Thoracic aorta (tissue), 2 donors: ENCODE measurements around the gene CHST8. TPM values are rescaled to one million over a fixed set of nuclear protein-coding genes. Genes with fewer than 3 reads are reported as not detected.

Source experiments
- ATAC-seq: fragments of 150-250 bp; one replicate; pipeline ENCODE4 v1.8.0; 2017; ENCODE audit warnings: low read depth; ENCODE audit not compliant: insufficient number of reproducible peaks, low FRiP score
- DNase-seq: peaks from one replicate; pipeline ENCODE4 v3.0.0-alpha.2; 2020; ENCODE audit warnings: low spot score
- H3K27ac ChIP-seq, 2 donors: fragments of 200-600 bp; sonication (generic); 1 replicate in 1 of 2; 2 replicates in 1 of 2; pipeline ENCODE4 v1.5.1; 2016; ENCODE audit warnings: mild to moderate bottlenecking in 2 of 2, moderate library complexity in 2 of 2
- H3K27me3 ChIP-seq: fragments of 200-600 bp; sonication (generic); replicated peaks from 2 replicates; pipeline ENCODE4 v1.6.0; 2016; ENCODE audit warnings: mild to moderate bottlenecking; ENCODE audit not compliant: insufficient read depth
- H3K36me3 ChIP-seq: fragments of 200-600 bp; sonication (generic); one replicate; pipeline ENCODE4 v1.5.1; 2016
- H3K4me1 ChIP-seq, 2 donors: fragments of 200-600 bp; sonication (generic); 1 replicate in 1 of 2; 2 replicates in 1 of 2; pipeline versions ENCODE4 v1.5.1 to v1.6.0; 2016; ENCODE audit warnings: low read depth in 2 of 2, mild to moderate bottlenecking in 1 of 2; ENCODE audit not compliant: control insufficient read depth in 1 of 2
- H3K4me3 ChIP-seq: fragments of 200-600 bp; sonication (generic); 2 replicates; pipeline ENCODE4 v1.5.1; 2016; ENCODE audit warnings: mild to moderate bottlenecking
- H3K9me3 ChIP-seq: fragments of 200-600 bp; sonication (generic); 2 replicates; pipeline ENCODE4 v1.5.1; 2016
- CTCF ChIP-seq: fragments of 200-600 bp; sonication (generic); IDR thresholded peaks from one replicate; pipeline ENCODE4 v1.5.1; 2019; ENCODE audit warnings: antibody characterized with exemption
- total RNA-seq, 2 donors: library from RNA; depleted of rRNA; stranded (reverse); fragments of >200 nt; gene quantifications; one replicate each; pipeline versions ENCODE4 v1.1.0 to v1.2.3, GENCODE V29; 2016

Gene CHST8
- total RNA-seq, 2 donors from 2014 or later = 0.28 TPM; not detected in 1

GRCh38 chr19:33683881-33684537 lies 62.3 kb downstream of the CHST8 start:
- TF ChIP-seq CTCF = no peak
- Histone ChIP-seq H3K27me3 (no peaks in the 10 kb centered on the region), H3K27ac (no peak overlapping the region), H3K9me3 (no peaks in the 10 kb centered on the region), H3K4me3 (no peak overlapping the region), H3K36me3 (no peaks in the 10 kb centered on the region), H3K4me1 (no peaks in the 10 kb centered on the region)
- DNase-seq = no peak
- no peak for ATAC-seq

- Histone ChIP-seq H3K4me1 (no peaks in the 10 kb centered on the region), H3K27ac (no peak overlapping the region), H3K36me3 (no peaks in the 10 kb centered on the region), H3K27me3 (no peaks in the 10 kb centered on the region), H3K4me3 (no peak overlapping the region), H3K9me3 (no peaks in the 10 kb centered on the region)
- ATAC-seq (no peak), DNase-seq (no peak)
- no peak for TF ChIP-seq CTCF
These were observed 62.9 kb downstream of the CHST8 start for GRCh38 chr19:33684538-33685232.

- DNase-seq = no peak
These were observed 63.8 kb downstream of the CHST8 start for GRCh38 chr19:33685541-33685940.

GRCh38 chr19:33686262-33686661 lies 64.5 kb downstream of the CHST8 start:
- no peak for DNase-seq
- H3K36me3 ChIP-seq = no peaks in the 10 kb centered on the region
- no peaks in the 10 kb centered on the region for H3K27me3 ChIP-seq
- no peak for TF ChIP-seq CTCF
- H3K27ac ChIP-seq = no peak overlapping the region
- ATAC-seq = no peak
- no peak overlapping the region for H3K4me3 ChIP-seq
- H3K9me3 ChIP-seq = no peaks in the 10 kb centered on the region
- no peaks in the 10 kb centered on the region for H3K4me1 ChIP-seq

More at GRCh38 chr19:33685541-33685940, 63.8 kb downstream of the CHST8 start:
- H3K4me1 ChIP-seq = no peaks in the 10 kb centered on the region
- no peaks in the 10 kb centered on the region for H3K36me3 ChIP-seq
- no peaks in the 10 kb centered on the region for H3K9me3 ChIP-seq
- no peaks in the 10 kb centered on the region for H3K27me3 ChIP-seq
- TF ChIP-seq CTCF = no peak
- no peak overlapping the region for H3K27ac ChIP-seq
- no peak for ATAC-seq
- H3K4me3 ChIP-seq = no peak overlapping the region

GRCh38 chr19:33686687-33687480 lies 65.1 kb downstream of the CHST8 start:
- ATAC-seq (no peak), DNase-seq (no peak)
- Histone ChIP-seq H3K36me3 (no peaks in the 10 kb centered on the region), H3K4me3 (no peak overlapping the region), H3K4me1 (no peaks in the 10 kb centered on the region), H3K27ac (no peak overlapping the region), H3K9me3 (no peaks in the 10 kb centered on the region), H3K27me3 (no peaks in the 10 kb centered on the region)
- no peak for TF ChIP-seq CTCF
